HG02588 (cell line): Measurements from ENCODE around the gene ZNF69.

Experiments used
- ATAC-seq: cut with Tn5 transposase; IDR thresholded peaks from one replicate; pipeline ENCODE4 v1.9.1; 2021; ENCODE audit warnings: mild to moderate bottlenecking, moderate library complexity; ENCODE audit not compliant: unreplicated experiment

ZNF69 gene

DNA sequence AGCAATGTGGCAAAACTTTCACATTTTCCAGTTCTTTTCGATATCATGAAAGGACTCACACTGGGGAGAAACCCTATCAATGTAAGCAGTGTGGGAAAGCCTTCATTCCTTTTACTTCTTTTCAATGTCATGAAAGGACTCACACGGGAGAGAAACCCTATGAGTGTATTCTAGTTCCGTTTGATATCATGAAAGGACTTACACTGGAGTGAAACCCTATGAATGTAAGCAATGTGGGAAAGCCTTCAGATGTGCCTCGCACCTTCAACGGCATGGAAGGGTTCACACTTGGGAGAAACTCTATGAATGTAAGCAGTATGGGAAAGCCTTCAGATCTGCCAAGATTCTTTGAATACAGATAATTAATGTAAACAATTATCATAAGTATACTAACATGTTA, 62.7 kb downstream of the ZNF69 start:
- no peak for ATAC-seq
